GM12872 (cell line): ENCODE data around the gene TMEM97.

ENCODE experiments used
- TF ChIP-seq, protein P1 (sequence below): IDR thresholded peaks from 3 replicates; pipeline ENCODE4 v1.5.1; 2011; ENCODE audit warnings: low read depth, mild to moderate bottlenecking, low read length, moderate library complexity; ENCODE audit not compliant: insufficient read depth

The TMEM97 gene

DNA sequence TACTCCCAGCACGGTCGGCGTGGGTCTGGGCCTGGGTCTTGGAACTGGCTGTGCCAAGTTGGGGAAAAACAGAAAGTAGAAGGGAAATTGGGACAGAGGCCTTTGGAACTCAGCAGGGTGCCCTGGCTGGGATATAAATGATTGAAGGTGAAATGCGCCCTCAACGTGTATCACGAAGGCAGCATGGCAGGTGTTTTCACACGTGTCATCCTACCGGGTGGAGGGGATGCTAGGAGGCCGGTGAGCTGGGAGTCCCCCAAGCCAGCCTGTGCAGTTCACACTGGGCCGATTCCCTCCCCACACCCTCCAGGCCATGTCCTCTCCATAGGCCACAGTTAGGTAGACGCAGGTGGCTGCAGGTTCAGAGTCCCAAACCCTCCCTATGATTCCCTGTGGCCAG lies 22.5 kb downstream of the TMEM97 start:
- TF ChIP-seq, protein P1, sequence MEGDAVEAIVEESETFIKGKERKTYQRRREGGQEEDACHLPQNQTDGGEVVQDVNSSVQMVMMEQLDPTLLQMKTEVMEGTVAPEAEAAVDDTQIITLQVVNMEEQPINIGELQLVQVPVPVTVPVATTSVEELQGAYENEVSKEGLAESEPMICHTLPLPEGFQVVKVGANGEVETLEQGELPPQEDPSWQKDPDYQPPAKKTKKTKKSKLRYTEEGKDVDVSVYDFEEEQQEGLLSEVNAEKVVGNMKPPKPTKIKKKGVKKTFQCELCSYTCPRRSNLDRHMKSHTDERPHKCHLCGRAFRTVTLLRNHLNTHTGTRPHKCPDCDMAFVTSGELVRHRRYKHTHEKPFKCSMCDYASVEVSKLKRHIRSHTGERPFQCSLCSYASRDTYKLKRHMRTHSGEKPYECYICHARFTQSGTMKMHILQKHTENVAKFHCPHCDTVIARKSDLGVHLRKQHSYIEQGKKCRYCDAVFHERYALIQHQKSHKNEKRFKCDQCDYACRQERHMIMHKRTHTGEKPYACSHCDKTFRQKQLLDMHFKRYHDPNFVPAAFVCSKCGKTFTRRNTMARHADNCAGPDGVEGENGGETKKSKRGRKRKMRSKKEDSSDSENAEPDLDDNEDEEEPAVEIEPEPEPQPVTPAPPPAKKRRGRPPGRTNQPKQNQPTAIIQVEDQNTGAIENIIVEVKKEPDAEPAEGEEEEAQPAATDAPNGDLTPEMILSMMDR, result no peak

DNA sequence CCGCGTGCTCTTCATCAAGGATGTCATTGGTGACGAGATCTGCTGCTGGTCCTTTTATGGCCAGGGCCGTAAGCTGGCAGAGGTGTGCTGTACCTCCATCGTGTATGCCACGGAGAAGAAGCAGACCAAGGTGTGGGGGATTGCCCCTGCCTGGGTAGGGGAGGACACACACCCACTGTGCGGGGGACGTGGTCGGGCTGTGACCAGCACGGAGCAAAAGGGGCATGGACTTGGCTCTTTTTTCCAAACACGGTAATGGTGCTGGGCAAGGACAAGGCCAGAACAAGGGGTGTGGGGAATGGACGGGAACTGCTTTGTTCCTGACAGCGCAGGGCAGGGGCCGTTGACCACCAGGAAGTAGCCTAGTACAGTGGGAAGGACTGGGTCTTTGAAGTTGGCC lies 23.3 kb downstream of the TMEM97 start:
- TF ChIP-seq, protein P1, result no peak

DNA sequence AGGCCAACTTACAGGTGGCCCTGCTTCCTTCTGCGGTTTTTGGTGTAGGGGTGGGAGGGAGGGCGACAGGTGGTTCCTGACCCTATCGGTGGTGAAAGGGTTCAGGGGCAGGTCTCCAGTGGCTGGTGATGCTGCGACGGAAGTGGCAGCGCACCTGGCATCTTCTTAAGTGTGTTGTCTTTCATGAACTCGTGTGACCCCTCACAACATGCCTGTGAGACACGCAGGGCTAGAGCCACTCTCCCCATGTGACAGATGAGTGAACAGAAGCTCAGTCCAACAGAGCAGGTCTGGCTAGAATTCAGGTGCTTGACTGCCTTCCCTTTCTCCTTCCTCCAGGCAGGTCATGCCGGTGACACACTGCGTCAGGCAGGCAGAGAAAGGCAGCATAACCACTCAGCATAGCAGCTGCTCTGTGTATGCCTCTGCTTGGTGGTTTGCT lies 24.5 kb downstream of the TMEM97 start:
- TF ChIP-seq, protein P1, result no peak

DNA sequence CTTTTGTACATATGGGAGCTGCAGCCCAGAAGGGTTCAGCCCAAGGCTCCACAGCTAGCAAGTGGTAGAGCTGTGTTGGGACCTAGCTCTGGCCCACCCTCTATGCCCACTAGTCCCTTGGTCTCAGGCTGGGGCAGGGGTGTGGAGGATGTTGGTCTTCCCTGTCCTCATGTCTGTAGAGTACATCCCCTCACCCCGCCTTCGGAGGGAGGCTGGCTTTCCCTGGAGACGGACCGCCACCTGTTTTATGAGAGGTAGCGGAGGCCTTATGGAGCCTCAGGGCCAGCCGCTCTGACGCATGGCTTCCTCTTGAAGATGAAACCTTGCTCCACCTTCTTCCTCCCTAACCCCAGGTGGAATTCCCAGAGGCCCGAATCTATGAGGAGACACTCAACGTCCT lies 25.0 kb downstream of the TMEM97 start:
- TF ChIP-seq, protein P1, result no peak

DNA sequence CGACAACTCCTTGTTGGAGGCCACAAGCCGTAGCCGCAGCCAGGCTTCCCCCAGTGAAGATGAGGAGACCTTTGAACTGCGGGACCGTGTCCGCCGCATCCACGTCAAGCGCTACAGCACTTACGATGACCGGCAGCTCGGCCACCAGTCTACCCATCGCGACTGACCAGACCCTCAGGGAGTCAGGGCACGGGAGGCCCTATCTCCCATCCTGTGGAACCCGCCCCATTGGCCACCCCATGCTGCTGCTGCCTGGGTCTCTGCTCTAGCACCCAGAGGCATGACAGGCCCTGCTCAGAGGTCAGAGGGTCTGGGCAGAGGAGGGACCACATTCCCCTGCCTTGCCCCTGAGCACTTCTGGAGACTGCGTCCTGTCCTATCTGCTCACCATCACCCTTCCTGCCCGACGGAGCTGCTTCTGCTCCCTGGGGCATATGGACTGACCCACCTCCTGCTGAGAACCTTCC lies 25.5 kb downstream of the TMEM97 start:
- TF ChIP-seq, protein P1, result no peak

DNA sequence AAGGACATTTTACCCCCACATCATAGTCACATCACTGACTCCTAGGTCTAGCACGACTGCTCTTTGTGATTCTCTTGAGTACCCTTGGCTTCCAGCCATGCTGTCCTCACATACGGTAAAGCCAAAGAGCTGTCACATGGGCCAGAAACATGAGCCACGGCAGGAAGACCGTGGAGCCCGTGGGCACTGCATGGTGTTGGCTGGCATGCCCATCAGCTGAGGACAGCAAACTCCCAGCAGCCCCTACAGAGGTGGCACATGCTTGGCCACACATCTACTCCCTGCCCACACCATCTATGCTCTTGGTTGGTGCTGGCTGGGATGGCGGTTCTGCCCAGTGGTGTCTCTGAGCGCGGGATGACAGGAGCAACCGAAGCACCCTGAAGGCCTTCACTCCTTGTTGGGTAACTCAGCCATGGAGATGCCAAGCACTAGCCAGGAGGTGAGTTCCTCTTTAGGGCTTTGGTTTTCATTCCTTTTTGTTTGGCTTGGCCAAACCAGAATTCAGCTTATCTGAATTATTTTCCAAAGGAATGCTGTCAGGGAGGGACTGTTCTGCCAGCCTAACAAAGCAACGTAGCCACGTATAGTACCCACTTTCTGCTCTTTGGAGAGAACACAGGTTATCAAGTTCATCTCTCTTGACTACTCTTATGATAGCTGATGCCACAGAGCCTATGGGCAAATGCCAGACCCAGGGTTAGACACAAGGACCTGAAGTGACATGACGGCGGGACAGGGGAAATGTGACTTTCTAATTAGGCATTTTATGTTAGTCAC lies 26.6 kb downstream of the TMEM97 start:
- TF ChIP-seq, protein P1, result no peak

DNA sequence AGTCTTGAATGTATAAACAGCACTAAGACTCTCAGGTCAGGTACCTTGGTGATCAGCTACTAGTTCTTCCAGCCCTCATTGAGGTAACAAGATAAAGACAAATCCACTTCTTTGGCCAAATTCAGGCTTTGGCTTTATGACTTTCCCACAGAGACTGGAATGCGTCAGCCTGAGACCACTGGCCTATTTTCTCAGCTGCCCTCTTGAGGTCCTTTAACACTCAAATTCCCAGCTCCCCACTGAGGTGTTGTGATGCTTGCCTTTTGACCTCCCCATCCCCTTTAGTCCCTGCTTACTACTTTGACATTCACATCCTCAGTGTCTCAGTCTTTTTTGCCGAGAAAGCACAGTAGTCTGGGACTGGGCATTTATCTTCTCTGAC lies 27.2 kb downstream of the TMEM97 start:
- TF ChIP-seq, protein P1, result no peak
